ENCODE results near the gene DCAF7. TPM values are rescaled to one million over a fixed set of nuclear protein-coding genes. Genes with fewer than 3 reads are reported as not detected.

DCAF7 gene
- total and polyA plus RNA-seq, 2 of the 4 experiments (the other 2 are of a cell fraction) = 40.9 to 52.8 TPM

- H2AK5ac ChIP-seq (ENCODE audit: low read depth, low read length) = no peak overlapping the region
- ATAC-seq (ENCODE audit: low read depth) (no peak), DNase-seq (no peak)
- in situ Hi-C loops (cut with MboI; ENCODE audit: low sequenced_read_pairs) (no loop called here), dilution Hi-C loops (cut with HindIII; ENCODE audit: low sequenced_read_pairs, unreplicated experiment) (no loop called here), intact Hi-C loops (cut with micrococcal nuclease) (no loop called here)
- no peaks in the 10 kb centered on the region for H3K79me1 ChIP-seq (ENCODE audit: low read depth in 1 of 2, low read length in 2 of 2)
- H3K9ac ChIP-seq (ENCODE audit: low read depth, low read length) = no peak overlapping the region
- H4K20me1 ChIP-seq (ENCODE audit: insufficient read depth, low read length) = no peaks in the 10 kb centered on the region; the same call in 1 of the 2 replicates
- no peaks in the 10 kb centered on the region for H3K4me1 ChIP-seq (ENCODE audit: control insufficient read depth, insufficient read depth, low read length)
- no peak overlapping the region for H3K23ac ChIP-seq (ENCODE audit: low read depth, low read length)
- no peaks in the 10 kb centered on the region for H3K9me1 ChIP-seq (ENCODE audit: insufficient read depth, low read length)
- peaks cover 36% of the 10 kb centered on the region for H3K27me3 ChIP-seq (ENCODE audit: control insufficient read depth, insufficient read depth, low read length)
- H2BK5ac ChIP-seq (ENCODE audit: low read depth, low read length, poor library complexity, severe bottlenecking) = no peak overlapping the region
- H3K9me3 ChIP-seq (ENCODE audit: control insufficient read depth, insufficient read depth, low read length) = no peaks in the 10 kb centered on the region
- no peak overlapping the region for H2AFZ ChIP-seq (replicated peaks; ENCODE audit: low read length, poor library complexity)
- H2BK15ac ChIP-seq (ENCODE audit: low read depth, low read length) = no peak overlapping the region
- H2BK20ac ChIP-seq (ENCODE audit: low read depth, low read length) = no peak overlapping the region
- H3K14ac ChIP-seq (replicated peaks; ENCODE audit: low read depth, low read length) = no peak overlapping the region
- TF ChIP-seq MAFK (IDR thresholded peaks at IDR 0.05; ENCODE audit: low read depth, low read length) (no peak), RFX5 (IDR thresholded peaks at IDR 0.05; ENCODE audit: low read depth, low read length) (no peak), CHD1 (IDR thresholded peaks at IDR 0.05; ENCODE audit: low read depth, low read length) (no peak), CTCF (conservative IDR thresholded peaks at IDR 0.05; ENCODE audit: low read depth, low read length) (no peak), MXI1 (IDR thresholded peaks at IDR 0.05; ENCODE audit: borderline replicate concordance, low read depth, low read length) (no peak), POLR2A (IDR thresholded peaks at IDR 0.05; ENCODE audit: low read depth, low read length) (no peak), FOS (IDR thresholded peaks at IDR 0.05; ENCODE audit: low read depth, low read length) (no peak), NFE2L2 (IDR thresholded peaks at IDR 0.05; ENCODE audit: low read depth, low read length) (no peak)
- H2AK9ac ChIP-seq (replicated peaks; ENCODE audit: low read depth, low read length, poor library complexity) = no peak overlapping the region
- H4K8ac ChIP-seq (ENCODE audit: low read depth in 2 of 2, low read length in 2 of 2) = no peak overlapping the region
- ChIA-PET CTCF (no interaction called here), POLR2A (ENCODE audit: unreplicated experiment) (no interaction called here)
- H3K4me3 ChIP-seq (ENCODE audit: insufficient read depth, low read depth, low read length) = no peak overlapping the region
- no peak overlapping the region for H3K56ac ChIP-seq (ENCODE audit: extremely low read depth, insufficient read depth, low read length)
- no peak overlapping the region for H3K27ac ChIP-seq (ENCODE audit: insufficient read depth, low read length)
- BruUV-seq (replicated peaks) = no TSS peak
- H4K91ac ChIP-seq (ENCODE audit: insufficient read depth, low read depth, low read length) = no peak overlapping the region
- no peaks in the 10 kb centered on the region for H3K36me3 ChIP-seq (ENCODE audit: control insufficient read depth, insufficient read depth, low read length)
- no peak overlapping the region for H3K18ac ChIP-seq (ENCODE audit: low read depth, low read length)
- H3K4me2 ChIP-seq (ENCODE audit: low read depth, low read length) = no peak overlapping the region
- no peak overlapping the region for H4K5ac ChIP-seq (ENCODE audit: low read depth, low read length)
- 77% methylated on average over 6 of the region's 10 CpGs; no CpG with 5 or more reads in 1 of the 2 experiments for WGBS, 2 experiments (ENCODE audit: extremely low coverage in 2 of 2, insufficient read length in 1 of 2)
- no peak overlapping the region for H3K4ac ChIP-seq (ENCODE audit: low read depth, low read length)
- no peak overlapping the region for H2BK120ac ChIP-seq (ENCODE audit: low read depth, low read length)
These were observed 19.0 kb upstream of the DCAF7 start for GRCh38 chr17:63531022-63531965.

Data from IMR-90 (cell line).